MCF 10A (cell line): Measurements from ENCODE around the gene RUVBL2. TPM values are rescaled to one million over a fixed set of nuclear protein-coding genes. Genes with fewer than 3 reads are reported as not detected.

Source experiments
- BruUV-seq: library from RNA; stranded (reverse); fragments of 400-500 nt; replicated peaks from 2 replicates; lab custom pipeline; 2021; lab: Mats Ljungman, UMichigan
- CTCF ChIA-PET: fragments of 300-600 bp; sonication (Branson Sonifier 250); formaldehyde crosslinking; extraction: SDS; loops from one replicate; lab custom pipeline; 2021; ENCODE audit warnings: antibody characterized with exemption, inconsistent platforms; lab: Yijun Ruan, JAX
- POLR2A ChIA-PET: fragments of 300-600, 350-650 bp; sonication (Branson Sonifier 250); formaldehyde crosslinking; extraction: SDS; loops from one replicate; lab custom pipeline; 2020; ENCODE audit warnings: antibody characterized with exemption, inconsistent platforms; lab: Yijun Ruan, JAX
- DNase-seq: peaks from one replicate; pipeline ENCODE4 v3.0.0-alpha.2; 2018; ENCODE audit not compliant: unreplicated experiment
- H3K27ac Mint-ChIP-seq: one replicate; pipeline ENCODE4 v1.8.0; 2022; ENCODE audit warnings: mild to moderate bottlenecking, low read depth, mixed read lengths; ENCODE audit not compliant: unreplicated experiment
- H3K27me3 Mint-ChIP-seq: one replicate; pipeline ENCODE4 v1.8.0; 2022; ENCODE audit warnings: mixed read lengths; ENCODE audit not compliant: insufficient read depth, unreplicated experiment
- H3K36me3 Mint-ChIP-seq: one replicate; pipeline ENCODE4 v1.8.0; 2022; ENCODE audit warnings: mild to moderate bottlenecking, moderate library complexity, mixed read lengths; ENCODE audit not compliant: insufficient read depth, unreplicated experiment
- H3K4me1 Mint-ChIP-seq: one replicate; pipeline ENCODE4 v1.8.0; 2022; ENCODE audit warnings: mixed read lengths; ENCODE audit not compliant: insufficient read depth, unreplicated experiment
- H3K4me3 Mint-ChIP-seq: one replicate; pipeline ENCODE4 v1.8.0; 2022; ENCODE audit warnings: mild to moderate bottlenecking, moderate library complexity, mixed read lengths; ENCODE audit not compliant: unreplicated experiment
- H3K9me3 Mint-ChIP-seq: one replicate; pipeline ENCODE4 v1.8.0; 2022; ENCODE audit warnings: mixed read lengths; ENCODE audit not compliant: unreplicated experiment
- intact Hi-C: fragments of 100-400 bp; cut with micrococcal nuclease; formaldehyde crosslinking; loops from 2 replicates; pipeline ENCODE4 v1.14.1; 2022
- total RNA-seq: library from RNA; stranded (reverse); gene quantifications from 2 replicates; pipeline ENCODE4 v1.2.3, GENCODE V29; 2022
- TF ChIP-seq, protein P1 (sequence below): fragments of 200-600 bp; IDR thresholded peaks from one replicate; pipeline ENCODE4 v1.8.0; 2022; ENCODE audit warnings: antibody characterized with exemption, mild to moderate bottlenecking; ENCODE audit not compliant: unreplicated experiment

Gene RUVBL2
- total RNA-seq, 1 experiment from 2014 or later = 156 TPM

- Mint-ChIP-seq H3K27me3 (no peaks in the 10 kb centered on the region), H3K9me3 (no peaks in the 10 kb centered on the region), H3K36me3 (peaks cover 38% of the 10 kb centered on the region), H3K27ac (no peak overlapping the region), H3K4me1 (peaks cover 18% of the 10 kb centered on the region), H3K4me3 (no peak overlapping the region)
- TF ChIP-seq, protein P1, sequence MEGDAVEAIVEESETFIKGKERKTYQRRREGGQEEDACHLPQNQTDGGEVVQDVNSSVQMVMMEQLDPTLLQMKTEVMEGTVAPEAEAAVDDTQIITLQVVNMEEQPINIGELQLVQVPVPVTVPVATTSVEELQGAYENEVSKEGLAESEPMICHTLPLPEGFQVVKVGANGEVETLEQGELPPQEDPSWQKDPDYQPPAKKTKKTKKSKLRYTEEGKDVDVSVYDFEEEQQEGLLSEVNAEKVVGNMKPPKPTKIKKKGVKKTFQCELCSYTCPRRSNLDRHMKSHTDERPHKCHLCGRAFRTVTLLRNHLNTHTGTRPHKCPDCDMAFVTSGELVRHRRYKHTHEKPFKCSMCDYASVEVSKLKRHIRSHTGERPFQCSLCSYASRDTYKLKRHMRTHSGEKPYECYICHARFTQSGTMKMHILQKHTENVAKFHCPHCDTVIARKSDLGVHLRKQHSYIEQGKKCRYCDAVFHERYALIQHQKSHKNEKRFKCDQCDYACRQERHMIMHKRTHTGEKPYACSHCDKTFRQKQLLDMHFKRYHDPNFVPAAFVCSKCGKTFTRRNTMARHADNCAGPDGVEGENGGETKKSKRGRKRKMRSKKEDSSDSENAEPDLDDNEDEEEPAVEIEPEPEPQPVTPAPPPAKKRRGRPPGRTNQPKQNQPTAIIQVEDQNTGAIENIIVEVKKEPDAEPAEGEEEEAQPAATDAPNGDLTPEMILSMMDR = peak; percentile 38
- CTCF ChIA-PET = interaction anchor here (0.6 to 2.0 kb wide), 15 partner anchors 10 to 585 kb away, joined by 3 to 13 read pairs (median 3); partner anchors contain the start of gene NTF4
- peak; percentile 64 for DNase-seq
- intact Hi-C loops = loop anchor here (2.0 to 10.0 kb wide), 3 partner anchors 77 to 227 kb away; no protein-coding TSS in a partner anchor
- POLR2A ChIA-PET = interaction anchor here (0.6 kb wide), 1 partner anchor 1434 kb away, joined by 3 read pairs; no protein-coding TSS in a partner anchor
- BruUV-seq = no TSS peak
Observed at GRCh38 chr19:48997972-48998371, 4.3 kb downstream of the RUVBL2 start.

GRCh38 chr19:48999481-49000325, 6.0 kb downstream of the RUVBL2 start:
- no TSS peak for BruUV-seq
- Mint-ChIP-seq H3K27ac (no peak overlapping the region), H3K4me1 (peaks cover 9% of the 10 kb centered on the region), H3K4me3 (no peak overlapping the region), H3K27me3 (no peaks in the 10 kb centered on the region), H3K36me3 (peaks cover 55% of the 10 kb centered on the region), H3K9me3 (no peaks in the 10 kb centered on the region)
- POLR2A ChIA-PET = interaction anchor here (0.6 to 0.8 kb wide), 3 partner anchors 9 to 218 kb away, joined by 3 read pairs; no protein-coding TSS in a partner anchor
- intact Hi-C loops = loop anchor here (2.0 to 10.0 kb wide), 3 partner anchors 75 to 225 kb away; no protein-coding TSS in a partner anchor
- CTCF ChIA-PET = interaction anchor here (0.6 to 3.6 kb wide), 27 partner anchors 9 to 1788 kb away, joined by 3 to 17 read pairs (median 4); partner anchors contain the start of gene NTF4
- TF ChIP-seq, protein P1 = peak; percentile 81
- peak; percentile 69 for DNase-seq

DNA sequence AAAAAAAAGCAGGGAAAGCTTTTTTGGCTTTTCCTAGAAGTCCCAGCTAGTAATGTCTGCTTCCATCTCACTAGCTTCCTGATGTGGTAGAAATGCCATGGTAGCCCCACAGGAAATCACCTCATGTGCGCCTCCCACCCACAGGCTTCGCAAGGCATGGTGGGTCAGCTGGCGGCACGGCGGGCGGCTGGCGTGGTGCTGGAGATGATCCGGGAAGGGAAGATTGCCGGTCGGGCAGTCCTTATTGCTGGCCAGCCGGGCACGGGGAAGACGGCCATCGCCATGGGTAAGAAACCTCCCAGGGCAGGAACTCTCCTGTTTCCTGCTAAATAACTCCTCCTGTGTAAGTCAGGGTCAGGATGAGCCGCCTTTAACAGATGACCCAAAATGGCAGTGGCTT, 10.4 kb downstream of the RUVBL2 start:
- no peak for DNase-seq
- TF ChIP-seq, protein P1 = no peak
- Mint-ChIP-seq H3K9me3 (no peaks in the 10 kb centered on the region), H3K27ac (no peak overlapping the region), H3K4me1 (no peaks in the 10 kb centered on the region), H3K4me3 (no peak overlapping the region), H3K36me3 (peaks cover 80% of the 10 kb centered on the region), H3K27me3 (no peaks in the 10 kb centered on the region)
- intact Hi-C loops = no loop called here
- BruUV-seq = no TSS peak
- POLR2A ChIA-PET = no interaction called here
- CTCF ChIA-PET = interaction anchor here (1.0 kb wide), 2 partner anchors 11 to 93 kb away, joined by 5 to 7 read pairs; partner anchors contain the start of genes GYS1 and RUVBL2

- ChIA-PET CTCF (interaction anchor here (0.9 to 1.0 kb wide), 2 partner anchors 92 to 203 kb away, joined by 3 to 5 read pairs; no protein-coding TSS in a partner anchor), POLR2A (no interaction called here)
- intact Hi-C loops = no loop called here
- TF ChIP-seq, protein P1 = no peak
- Mint-ChIP-seq H3K4me1 (no peaks in the 10 kb centered on the region), H3K36me3 (peaks cover 81% of the 10 kb centered on the region), H3K4me3 (no peak overlapping the region), H3K27me3 (no peaks in the 10 kb centered on the region), H3K27ac (no peak overlapping the region), H3K9me3 (no peaks in the 10 kb centered on the region)
- DNase-seq = no peak
- no TSS peak for BruUV-seq
Observed at GRCh38 chr19:49004964-49005614, 11.4 kb downstream of the RUVBL2 start.
